OCI-LY7 (cell line): Measurements from ENCODE around the gene TBC1D3B. TPM values are rescaled to one million over a fixed set of nuclear protein-coding genes. Genes with fewer than 3 reads are reported as not detected.

ENCODE experiments used
- BruUV-seq: library from RNA; stranded (reverse); fragments of 400-500 nt; replicated peaks from 2 replicates; lab custom pipeline; 2021; lab: Mats Ljungman, UMichigan
- CTCF ChIA-PET: fragments of 300-600 bp; sonication (Branson Sonifier 250); formaldehyde crosslinking; loops from one replicate; lab custom pipeline; 2022; ENCODE audit warnings: antibody characterized with exemption; ENCODE audit not compliant: unreplicated experiment; lab: Charles Lee
- POLR2A ChIA-PET: fragments of 300-600 bp; sonication (Branson Sonifier 250); formaldehyde crosslinking; loops from one replicate; lab custom pipeline; 2022; ENCODE audit warnings: antibody characterized with exemption; lab: Charles Lee
- DNase-seq: peaks from one replicate; pipeline ENCODE4 v3.0.0-alpha.2; 2015; ENCODE audit warnings: low spot score
- H2AFZ ChIP-seq: fragments of 200-600 bp; sonication (generic), shearing (Covaris generic); 2 replicates; pipeline ENCODE4 v1.6.1; 2014; ENCODE audit warnings: mild to moderate bottlenecking, antibody characterized with exemption, low read length, moderate library complexity
- H3K27ac ChIP-seq: fragments of 200-600 bp; sonication (generic); 2 replicates; pipeline ENCODE4 v1.5.1; 2014; ENCODE audit warnings: mixed run types, low read depth, mild to moderate bottlenecking, moderate library complexity, low read length, inconsistent platforms; ENCODE audit not compliant: poor library complexity, severe bottlenecking
- H3K36me3 ChIP-seq: fragments of 200-600 bp; sonication (generic); 2 replicates; pipeline ENCODE4 v1.6.1; 2014; ENCODE audit warnings: mild to moderate bottlenecking, antibody characterized with exemption, low read length, moderate library complexity, mixed read lengths; ENCODE audit not compliant: insufficient read depth
- H3K4me1 ChIP-seq: fragments of 200-600 bp; sonication (generic); 2 replicates; pipeline ENCODE4 v1.5.1; 2014; ENCODE audit warnings: mild to moderate bottlenecking, low read length; ENCODE audit not compliant: insufficient read depth, poor library complexity, severe bottlenecking
- H3K4me2 ChIP-seq: fragments of 200-600 bp; sonication (generic); 2 replicates; pipeline ENCODE4 v1.6.1; 2014; ENCODE audit warnings: mild to moderate bottlenecking, low read length
- H3K4me3 ChIP-seq: fragments of 200-600 bp; sonication (generic); 2 replicates; pipeline ENCODE4 v1.5.1; 2014; ENCODE audit warnings: mild to moderate bottlenecking, low read depth, low read length; ENCODE audit not compliant: poor library complexity, severe bottlenecking
- H3K79me2 ChIP-seq: fragments of 200-600 bp; sonication (generic); 2 replicates; pipeline ENCODE4 v1.6.1; 2016; ENCODE audit warnings: low read depth, mild to moderate bottlenecking, low read length, moderate library complexity, mixed read lengths; ENCODE audit not compliant: insufficient read depth
- H3K9me2 ChIP-seq: fragments of 200-600 bp; sonication (generic); 2 replicates; pipeline ENCODE4 v1.6.1; 2016; ENCODE audit warnings: mild to moderate bottlenecking, low read length, mixed read lengths; ENCODE audit not compliant: insufficient read depth
- H3K9me3 ChIP-seq: fragments of 200-600 bp; sonication (generic); 2 replicates; pipeline ENCODE4 v1.6.1; 2014; ENCODE audit warnings: mild to moderate bottlenecking, mixed run types, low read length, mixed read lengths
- H4K20me1 ChIP-seq: fragments of 200-600 bp; sonication (generic); 2 replicates; pipeline ENCODE4 v1.6.1; 2014; ENCODE audit warnings: mild to moderate bottlenecking, antibody characterized with exemption, low read length, moderate library complexity, mixed read lengths; ENCODE audit not compliant: insufficient read depth
- EZH2phosphoT487 ChIP-seq: fragments of 200-600 bp; sonication (generic); IDR thresholded peaks from 2 replicates; pipeline ENCODE4 v1.6.1; 2018; ENCODE audit warnings: low read depth, borderline replicate concordance, mild to moderate bottlenecking, mixed run types, antibody characterized with exemption, low read length, moderate library complexity, mixed read lengths
- intact Hi-C: fragments of 100-400 bp; cut with micrococcal nuclease; formaldehyde crosslinking; loops from one replicate; pipeline ENCODE4 v1.10.0; 2022; ENCODE audit not compliant: unreplicated experiment
- total RNA-seq, 2 experiments: library from RNA; depleted of rRNA in 1 of 2; stranded (reverse); fragments of >200 nt in 1 of 2; shearing (Covaris generic) in 1 of 2; gene quantifications; 2 replicates each; pipeline ENCODE4 v1.2.3, GENCODE V29; 2014 to 2022
- TF ChIP-seq, protein P1 (sequence below): fragments of 200-600 bp; sonication (generic); conservative IDR thresholded peaks from 2 replicates; pipeline ENCODE4 v1.5.1; 2014; ENCODE audit warnings: mild to moderate bottlenecking, antibody characterized with exemption, low read length, moderate library complexity, mixed read lengths

Gene TBC1D3B
- total RNA-seq, 2 experiments from 2014 or later: 3.0 to 13.8 TPM

DNA sequence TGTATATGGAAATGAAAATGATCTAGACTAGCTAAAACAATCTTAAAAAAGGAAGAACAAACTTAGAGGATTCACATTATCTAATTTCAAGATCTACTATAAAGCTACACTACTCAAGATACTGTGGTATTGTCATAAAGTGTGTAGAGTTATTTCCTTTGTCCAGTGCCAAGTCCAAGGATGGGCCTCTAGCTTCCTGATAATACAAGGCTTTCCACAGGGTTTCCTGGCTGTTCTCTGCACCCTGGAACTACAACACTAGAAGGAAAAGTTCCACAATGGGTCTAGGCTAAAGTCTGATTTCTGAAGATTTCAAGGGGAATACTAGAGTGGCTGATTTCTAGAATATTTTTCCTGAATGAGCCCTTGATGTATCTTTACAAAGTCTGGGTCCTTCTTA, 34.2 kb downstream of the TBC1D3B start:
- Histone ChIP-seq H3K9me3 (no peaks in the 10 kb centered on the region), H3K36me3 (no peaks in the 10 kb centered on the region), H3K27ac (no peak overlapping the region), H3K4me2 (no peak overlapping the region), H3K79me2 (no peaks in the 10 kb centered on the region), H3K4me3 (no peak overlapping the region), H3K4me1 (no peaks in the 10 kb centered on the region), H4K20me1 (no peaks in the 10 kb centered on the region), H3K9me2 (no peaks in the 10 kb centered on the region), H2AFZ (no peak overlapping the region)
- intact Hi-C loops: no loop called here
- no TSS peak for BruUV-seq
- DNase-seq: no peak
- POLR2A ChIA-PET: interaction anchor here (0.7 kb wide), 2 partner anchors 16 to 1014 kb away, joined by 3 read pairs; no protein-coding TSS in a partner anchor
- CTCF ChIA-PET: no interaction called here
- no peak for TF ChIP-seq EZH2phosphoT487
- TF ChIP-seq, protein P1, sequence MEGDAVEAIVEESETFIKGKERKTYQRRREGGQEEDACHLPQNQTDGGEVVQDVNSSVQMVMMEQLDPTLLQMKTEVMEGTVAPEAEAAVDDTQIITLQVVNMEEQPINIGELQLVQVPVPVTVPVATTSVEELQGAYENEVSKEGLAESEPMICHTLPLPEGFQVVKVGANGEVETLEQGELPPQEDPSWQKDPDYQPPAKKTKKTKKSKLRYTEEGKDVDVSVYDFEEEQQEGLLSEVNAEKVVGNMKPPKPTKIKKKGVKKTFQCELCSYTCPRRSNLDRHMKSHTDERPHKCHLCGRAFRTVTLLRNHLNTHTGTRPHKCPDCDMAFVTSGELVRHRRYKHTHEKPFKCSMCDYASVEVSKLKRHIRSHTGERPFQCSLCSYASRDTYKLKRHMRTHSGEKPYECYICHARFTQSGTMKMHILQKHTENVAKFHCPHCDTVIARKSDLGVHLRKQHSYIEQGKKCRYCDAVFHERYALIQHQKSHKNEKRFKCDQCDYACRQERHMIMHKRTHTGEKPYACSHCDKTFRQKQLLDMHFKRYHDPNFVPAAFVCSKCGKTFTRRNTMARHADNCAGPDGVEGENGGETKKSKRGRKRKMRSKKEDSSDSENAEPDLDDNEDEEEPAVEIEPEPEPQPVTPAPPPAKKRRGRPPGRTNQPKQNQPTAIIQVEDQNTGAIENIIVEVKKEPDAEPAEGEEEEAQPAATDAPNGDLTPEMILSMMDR: no peak

DNA sequence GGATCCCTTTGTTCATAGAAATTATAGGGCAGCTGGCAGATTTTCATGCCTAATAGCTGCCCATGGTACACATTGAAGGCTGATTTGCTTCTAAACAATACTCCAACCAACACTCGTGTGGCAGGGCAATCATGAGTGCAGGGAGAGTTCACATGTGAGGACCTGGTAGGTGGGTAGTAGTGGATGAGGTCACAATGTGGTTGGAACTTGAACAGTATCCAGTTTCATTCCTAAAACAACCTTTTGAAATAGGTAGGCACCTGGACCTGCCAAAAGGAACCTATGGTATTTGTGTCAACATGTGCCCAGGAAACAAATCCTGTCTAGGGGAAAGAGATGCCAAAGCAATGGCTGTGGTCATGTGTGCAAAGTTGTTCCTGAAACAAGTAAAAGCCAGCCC, 40.0 kb downstream of the TBC1D3B start:
- no peaks in the 10 kb centered on the region for H3K36me3 ChIP-seq
- no peaks in the 10 kb centered on the region for H4K20me1 ChIP-seq
- POLR2A ChIA-PET: interaction anchor here (0.7 to 0.8 kb wide), 2 partner anchors 16 to 18 kb away, joined by 3 read pairs; no protein-coding TSS in a partner anchor
- intact Hi-C loops: no loop called here
- H2AFZ ChIP-seq: no peak overlapping the region
- no peak for DNase-seq
- no TSS peak for BruUV-seq
- H3K79me2 ChIP-seq: no peaks in the 10 kb centered on the region
- H3K27ac ChIP-seq: no peak overlapping the region
- H3K4me3 ChIP-seq: no peak overlapping the region
- H3K9me3 ChIP-seq: no peaks in the 10 kb centered on the region
- H3K4me2 ChIP-seq: no peak overlapping the region
- no peaks in the 10 kb centered on the region for H3K9me2 ChIP-seq
- no peaks in the 10 kb centered on the region for H3K4me1 ChIP-seq
- no peak for TF ChIP-seq EZH2phosphoT487
- TF ChIP-seq, protein P1: no peak
- CTCF ChIA-PET: no interaction called here

DNA sequence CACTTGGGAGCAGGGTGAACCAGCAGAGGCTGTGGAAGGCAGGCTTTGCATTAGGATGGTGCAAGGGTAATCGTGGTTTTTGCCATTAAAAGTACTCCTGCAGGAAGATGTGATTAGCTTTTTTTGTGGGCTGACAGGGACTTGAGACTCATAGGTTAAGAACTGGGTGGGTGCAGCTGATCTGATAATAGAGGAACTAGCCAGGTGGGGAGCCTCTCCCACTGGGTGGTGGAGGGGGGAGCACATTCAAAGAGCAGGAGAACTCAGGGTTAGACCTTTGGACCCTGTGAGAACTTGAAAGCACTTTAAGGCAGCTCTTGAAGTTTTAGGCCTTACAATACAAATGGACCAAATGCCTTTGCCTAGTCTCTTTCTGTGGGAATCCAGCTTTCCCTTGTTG, 40.4 kb downstream of the TBC1D3B start:
- no TSS peak for BruUV-seq
- CTCF ChIA-PET: no interaction called here
- TF ChIP-seq, protein P1: no peak
- TF ChIP-seq EZH2phosphoT487: no peak

More for the DNA sequence above, 40.4 kb downstream of the TBC1D3B start:
- Histone ChIP-seq H3K4me2 (no peak overlapping the region), H3K4me3 (no peak overlapping the region), H2AFZ (no peak overlapping the region), H3K4me1 (no peaks in the 10 kb centered on the region), H3K36me3 (no peaks in the 10 kb centered on the region), H4K20me1 (no peaks in the 10 kb centered on the region), H3K9me3 (no peaks in the 10 kb centered on the region), H3K79me2 (no peaks in the 10 kb centered on the region), H3K9me2 (no peaks in the 10 kb centered on the region), H3K27ac (no peak overlapping the region)
- no peak for DNase-seq
- intact Hi-C loops: no loop called here
- POLR2A ChIA-PET: no interaction called here
